Psoas muscle (tissue), 8 donors: ENCODE results near the gene POF1B. TPM values are rescaled to one million over a fixed set of nuclear protein-coding genes. Genes with fewer than 3 reads are reported as not detected.

Experiments used
- ATAC-seq, 4 donors: fragments of 200-7000 bp; cut with Tn5 transposase; one replicate each; pipeline ENCODE4 v1.9.1; 2020; ENCODE audit warnings: moderate library complexity in 3 of 4, mild to moderate bottlenecking in 2 of 4
- DNase-seq, 2 donors: peaks; one replicate each; pipeline ENCODE4 v3.0.0-alpha.2; 2020
- H3K27ac ChIP-seq: fragments of 200-600 bp; one replicate; pipeline ENCODE4 v1.8.0; 2022
- H3K27me3 ChIP-seq, 3 donors: fragments of 200-600 bp in 1 of 3; one replicate each; pipeline versions ENCODE4 v1.6.1 to v1.8.0; 2013 to 2022; ENCODE audit warnings: low read length in 2 of 3, mild to moderate bottlenecking in 2 of 3, moderate library complexity in 1 of 3; ENCODE audit not compliant: insufficient read depth in 3 of 3
- H3K36me3 ChIP-seq, 2 donors: fragments of 200-600 bp in 1 of 2; one replicate each; pipeline versions ENCODE4 v1.6.1 to v1.8.0; 2013 to 2022; ENCODE audit warnings: low read depth in 1 of 2, mild to moderate bottlenecking in 1 of 2, moderate library complexity in 1 of 2; ENCODE audit not compliant: insufficient read depth in 1 of 2
- H3K4me1 ChIP-seq: fragments of 200-600 bp; one replicate; pipeline ENCODE4 v1.8.0; 2022
- H3K4me3 ChIP-seq: fragments of 200-600 bp; one replicate; pipeline ENCODE4 v1.8.0; 2022; ENCODE audit warnings: mild to moderate bottlenecking
- H3K9me3 ChIP-seq: fragments of 200-600 bp; one replicate; pipeline ENCODE4 v1.8.0; 2022
- WGBS, 3 donors: extraction: QIAGEN DNeasy Blood & Tissue Kit; methylation state at CpG; one replicate each; pipeline versions ENCODE4 v1.1.6 to v1.1.7; 2013; 5-methylcytosine and 5-hydroxymethylcytosine counted together
- intact Hi-C, 2 donors: fragments of 100-400 bp; cut with DNase I; formaldehyde crosslinking; loops; one replicate each; pipeline versions ENCODE4 v1.11.0 to v1.14.2; 2022
- polyA plus RNA-seq, 3 donors: library from polyadenylated mRNA; stranded (reverse); fragments of 200-250 nt; gene quantifications; one replicate each; pipeline ENCODE4 v1.2.3, GENCODE V29; 2013
- total RNA-seq, 4 donors: library from RNA; stranded (reverse); fragmentation: NEBNext Ultra II Directional in 2 of 4; extraction: Animal tissue kit (Norgen Biotek cat#: 25700) in 2 of 4; gene quantifications; one replicate each; pipeline versions ENCODE4 v1.2.1 to v1.2.4, GENCODE V29; 2021 to 2023
- TF ChIP-seq, protein P1 (sequence below): fragments of 200-600 bp; IDR thresholded peaks from one replicate; pipeline ENCODE4 v1.8.0; 2022; ENCODE audit warnings: antibody characterized with exemption
- donor health status: healthy with polysubstance abuse.
- donor health status: DM: no; HTN: no; CAD: no; lungs with moderate emphysema.
- donor health status: Bipolar disorder and iron deficiency.
- donor health status: healthy.
- donor health status: DM: yes; HTN: yes; CAD: no.
- donor health status: DM: no; HTN: no; CAD: no.
- donor health status: DM: no; HTN: no; CAD: no.
- donor health status: DM: yes; HTN: yes; CAD: no.

The POF1B gene
- total and polyA plus RNA-seq, 7 donors, result 0.01 to 0.08 (median 0.04) TPM; not detected in 4

DNA sequence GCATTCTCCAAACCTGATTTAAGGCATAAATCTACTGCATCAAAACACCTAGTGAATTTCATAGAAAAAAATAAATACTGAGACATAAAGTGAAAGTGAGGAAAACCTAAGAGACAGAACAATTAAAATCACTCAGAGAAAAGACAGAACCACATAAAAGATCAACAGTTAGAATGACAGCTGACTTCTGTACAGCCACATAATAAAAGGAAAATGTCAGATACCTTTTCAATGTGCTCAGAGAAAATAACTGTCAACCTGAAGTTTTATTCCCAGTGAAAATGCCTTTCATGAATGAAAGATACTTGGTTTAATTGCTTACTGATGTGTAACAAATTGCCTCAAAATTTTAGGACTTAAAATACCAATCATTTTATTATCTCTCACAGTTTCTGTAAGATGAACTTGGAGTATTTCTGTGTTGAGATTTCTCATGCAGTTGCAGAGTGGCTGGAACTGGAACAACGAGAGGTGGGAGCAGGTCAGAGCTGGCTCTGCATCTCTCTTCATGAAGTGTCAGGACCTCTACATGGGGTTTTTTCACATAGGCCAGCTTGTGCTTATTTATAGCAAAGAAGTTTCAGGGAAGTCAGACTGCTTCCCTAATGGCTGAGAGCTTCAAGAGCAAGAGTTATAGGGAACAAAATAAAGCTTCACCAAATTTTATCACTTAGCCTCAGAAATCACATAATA is 11.9 kb upstream of the POF1B start:
- Histone ChIP-seq H3K27me3 (no peaks in the 10 kb centered on the region), H3K27ac (no peak overlapping the region), H3K4me3 (no peak overlapping the region), H3K9me3 (no peaks in the 10 kb centered on the region), H3K36me3 (no peaks in the 10 kb centered on the region), H3K4me1 (no peaks in the 10 kb centered on the region)
- ATAC-seq (no peak), DNase-seq (no peak)
- TF ChIP-seq, protein P1, sequence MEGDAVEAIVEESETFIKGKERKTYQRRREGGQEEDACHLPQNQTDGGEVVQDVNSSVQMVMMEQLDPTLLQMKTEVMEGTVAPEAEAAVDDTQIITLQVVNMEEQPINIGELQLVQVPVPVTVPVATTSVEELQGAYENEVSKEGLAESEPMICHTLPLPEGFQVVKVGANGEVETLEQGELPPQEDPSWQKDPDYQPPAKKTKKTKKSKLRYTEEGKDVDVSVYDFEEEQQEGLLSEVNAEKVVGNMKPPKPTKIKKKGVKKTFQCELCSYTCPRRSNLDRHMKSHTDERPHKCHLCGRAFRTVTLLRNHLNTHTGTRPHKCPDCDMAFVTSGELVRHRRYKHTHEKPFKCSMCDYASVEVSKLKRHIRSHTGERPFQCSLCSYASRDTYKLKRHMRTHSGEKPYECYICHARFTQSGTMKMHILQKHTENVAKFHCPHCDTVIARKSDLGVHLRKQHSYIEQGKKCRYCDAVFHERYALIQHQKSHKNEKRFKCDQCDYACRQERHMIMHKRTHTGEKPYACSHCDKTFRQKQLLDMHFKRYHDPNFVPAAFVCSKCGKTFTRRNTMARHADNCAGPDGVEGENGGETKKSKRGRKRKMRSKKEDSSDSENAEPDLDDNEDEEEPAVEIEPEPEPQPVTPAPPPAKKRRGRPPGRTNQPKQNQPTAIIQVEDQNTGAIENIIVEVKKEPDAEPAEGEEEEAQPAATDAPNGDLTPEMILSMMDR, result no peak
- 20 to 29% (median 23%) methylated on average over 1 of the region's 1 CpG for WGBS, 3 donors
- intact Hi-C loops, result no loop called here

DNA sequence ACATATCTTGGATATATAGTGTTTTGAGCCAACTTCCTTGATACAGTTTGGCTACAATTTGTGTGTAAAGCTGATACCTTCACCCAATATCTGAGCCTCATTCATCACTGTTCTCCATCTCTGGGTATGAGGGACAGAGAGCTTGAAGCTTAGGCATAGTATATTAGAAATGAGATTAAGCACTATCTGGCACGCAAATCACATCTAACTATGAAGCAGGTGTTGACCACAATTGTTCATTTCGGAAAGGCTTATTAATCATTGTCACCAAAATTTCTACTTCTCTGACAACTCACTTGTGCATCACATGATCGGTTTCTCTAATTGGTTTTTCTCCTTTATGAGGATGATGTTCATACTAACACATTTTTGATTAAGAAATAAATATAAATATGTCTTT is 2.1 kb upstream of the POF1B start:
- DNase-seq (no peak), ATAC-seq (no peak)
- WGBS, 3 donors, result 53 to 87% (median 70%) methylated on average over 3 of the region's 3 CpGs
- intact Hi-C loops, result no loop called here
- no peaks in the 10 kb centered on the region for H3K4me1 ChIP-seq
- H3K27me3 ChIP-seq, result no peaks in the 10 kb centered on the region
- H3K27ac ChIP-seq, result no peak overlapping the region
- H3K36me3 ChIP-seq, result no peaks in the 10 kb centered on the region
- no peak overlapping the region for H3K4me3 ChIP-seq
- no peaks in the 10 kb centered on the region for H3K9me3 ChIP-seq
- TF ChIP-seq, protein P1, result no peak

DNA sequence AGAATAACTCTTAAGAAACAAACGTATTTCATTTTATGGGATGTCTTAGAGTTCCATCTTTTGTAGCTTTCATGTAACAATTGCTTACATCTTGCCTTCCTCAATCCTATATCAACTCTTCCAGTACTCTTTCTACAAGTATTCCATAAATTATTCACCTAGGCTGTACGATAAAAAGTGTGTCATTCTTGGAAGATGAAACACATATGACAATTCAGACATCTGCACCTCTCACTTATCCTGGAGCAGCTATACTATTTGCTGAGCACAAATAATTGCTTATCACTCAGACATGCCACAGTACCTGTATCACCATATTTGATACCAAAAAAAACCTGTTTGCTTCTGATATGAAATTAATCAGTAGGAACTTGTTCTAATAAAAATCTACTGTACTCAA is 1.0 kb downstream of the POF1B start:
- intact Hi-C loops, result no loop called here
- TF ChIP-seq, protein P1, result no peak
- Histone ChIP-seq H3K27me3 (no peaks in the 10 kb centered on the region), H3K4me1 (no peaks in the 10 kb centered on the region), H3K36me3 (no peaks in the 10 kb centered on the region), H3K4me3 (no peak overlapping the region), H3K27ac (no peak overlapping the region), H3K9me3 (no peaks in the 10 kb centered on the region)
- ATAC-seq (no peak), DNase-seq (no peak)
- 61 to 80% (median 62%) methylated on average over 2 of the region's 2 CpGs for WGBS, 3 donors

DNA sequence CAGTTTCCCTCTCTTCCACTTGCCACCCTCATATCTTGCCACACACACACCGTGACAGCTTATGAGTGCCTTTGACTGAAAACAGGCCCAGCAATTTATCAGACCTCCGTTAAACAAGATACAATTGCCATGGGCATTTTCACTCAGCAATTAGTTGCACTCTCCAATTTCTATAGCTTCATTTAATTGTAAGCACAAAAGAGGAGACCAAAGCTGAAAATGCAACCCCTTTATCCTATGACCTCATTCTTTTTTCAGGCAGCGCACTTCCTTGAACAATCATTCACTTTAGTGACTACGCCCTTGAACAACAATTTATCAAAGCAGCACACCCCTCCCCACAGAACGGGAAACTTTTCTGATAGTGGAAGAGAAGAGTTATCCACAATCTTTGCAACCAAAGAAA is 4.1 kb downstream of the POF1B start:
- H3K27me3 ChIP-seq, result no peaks in the 10 kb centered on the region
- TF ChIP-seq, protein P1, result no peak
- WGBS, 3 donors, result 48 to 69% (median 57%) methylated on average over 5 of the region's 5 CpGs
- DNase-seq, result no peak
- H3K27ac ChIP-seq, result no peak overlapping the region
- no peak overlapping the region for H3K4me3 ChIP-seq
- H3K9me3 ChIP-seq, result no peaks in the 10 kb centered on the region
- intact Hi-C loops, result no loop called here
- H3K36me3 ChIP-seq, result no peaks in the 10 kb centered on the region
- no peak for ATAC-seq
- H3K4me1 ChIP-seq, result no peaks in the 10 kb centered on the region
